Measurements from ENCODE around the gene GALR2.
"Not testable (repeated sequence)": the region's sequence is repeated elsewhere in the genome, so short reads cannot be mapped to it uniquely, and the experiment has no call there.

The GALR2 gene

DNA sequence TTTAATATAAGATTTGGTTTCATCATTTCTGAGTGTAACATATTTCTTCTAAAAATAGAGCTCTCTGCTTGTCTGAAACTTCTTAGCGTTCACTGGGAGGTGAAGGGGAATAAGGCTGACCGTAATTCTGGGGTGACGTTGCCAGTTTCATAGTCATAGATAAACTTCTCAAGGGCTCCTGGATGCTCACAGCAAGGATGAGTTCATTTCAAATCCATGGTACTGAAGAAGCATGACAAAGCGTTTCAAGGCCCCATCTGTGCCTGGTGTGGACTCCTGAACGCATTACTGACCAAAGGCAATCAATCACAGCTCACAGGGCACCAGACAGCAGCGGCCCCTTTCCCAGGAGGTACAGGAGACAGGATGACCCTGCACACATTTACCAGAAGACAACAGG, 35.5 kb upstream of the GALR2 start:
- DNase-seq (ENCODE audit: extremely low read depth, insufficient read length) = no peak
- H3K36me3 ChIP-seq (ENCODE audit: control insufficient read depth, insufficient read depth, low read length) = peaks cover 36% of the 10 kb centered on the region
- no peak overlapping the region for H3K4me3 ChIP-seq (replicated peaks; ENCODE audit: low read depth, low read length)
- TF ChIP-seq, protein P1, sequence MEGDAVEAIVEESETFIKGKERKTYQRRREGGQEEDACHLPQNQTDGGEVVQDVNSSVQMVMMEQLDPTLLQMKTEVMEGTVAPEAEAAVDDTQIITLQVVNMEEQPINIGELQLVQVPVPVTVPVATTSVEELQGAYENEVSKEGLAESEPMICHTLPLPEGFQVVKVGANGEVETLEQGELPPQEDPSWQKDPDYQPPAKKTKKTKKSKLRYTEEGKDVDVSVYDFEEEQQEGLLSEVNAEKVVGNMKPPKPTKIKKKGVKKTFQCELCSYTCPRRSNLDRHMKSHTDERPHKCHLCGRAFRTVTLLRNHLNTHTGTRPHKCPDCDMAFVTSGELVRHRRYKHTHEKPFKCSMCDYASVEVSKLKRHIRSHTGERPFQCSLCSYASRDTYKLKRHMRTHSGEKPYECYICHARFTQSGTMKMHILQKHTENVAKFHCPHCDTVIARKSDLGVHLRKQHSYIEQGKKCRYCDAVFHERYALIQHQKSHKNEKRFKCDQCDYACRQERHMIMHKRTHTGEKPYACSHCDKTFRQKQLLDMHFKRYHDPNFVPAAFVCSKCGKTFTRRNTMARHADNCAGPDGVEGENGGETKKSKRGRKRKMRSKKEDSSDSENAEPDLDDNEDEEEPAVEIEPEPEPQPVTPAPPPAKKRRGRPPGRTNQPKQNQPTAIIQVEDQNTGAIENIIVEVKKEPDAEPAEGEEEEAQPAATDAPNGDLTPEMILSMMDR (IDR thresholded peaks at IDR 0.05; ENCODE audit: insufficient read depth, low read length, poor library complexity, severe bottlenecking) = no peak
- no peaks in the 10 kb centered on the region for H3K27me3 ChIP-seq (replicated peaks; ENCODE audit: control insufficient read depth, insufficient read depth, low read length)

DNA sequence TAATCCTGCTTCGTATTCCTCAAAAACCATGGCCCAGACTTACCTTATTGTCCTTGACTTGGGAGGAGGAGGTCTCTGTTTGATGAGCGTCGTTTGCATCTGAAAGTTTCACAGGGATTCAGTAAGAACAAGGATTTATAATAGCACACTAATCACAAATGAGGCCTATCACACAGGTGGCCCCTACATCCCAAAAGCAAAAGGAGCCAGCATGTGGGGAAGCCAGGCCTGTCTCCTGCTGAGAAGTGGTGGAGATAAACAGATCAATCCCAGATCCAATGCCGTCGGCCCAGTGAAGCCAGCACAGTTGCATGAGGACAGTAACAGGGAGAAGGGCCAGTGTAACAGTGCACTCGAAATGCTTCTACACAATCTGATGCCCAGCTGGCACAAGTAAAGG, 34.2 kb upstream of the GALR2 start:
- Histone ChIP-seq H3K36me3 (ENCODE audit: control insufficient read depth, insufficient read depth, low read length) (peaks cover 41% of the 10 kb centered on the region), H3K27me3 (replicated peaks; ENCODE audit: control insufficient read depth, insufficient read depth, low read length) (no peaks in the 10 kb centered on the region), H3K4me3 (replicated peaks; ENCODE audit: low read depth, low read length) (no peak overlapping the region)
- TF ChIP-seq, protein P1 (IDR thresholded peaks at IDR 0.05; ENCODE audit: insufficient read depth, low read length, poor library complexity, severe bottlenecking) = no peak
- DNase-seq (ENCODE audit: extremely low read depth, insufficient read length) = no peak

DNA sequence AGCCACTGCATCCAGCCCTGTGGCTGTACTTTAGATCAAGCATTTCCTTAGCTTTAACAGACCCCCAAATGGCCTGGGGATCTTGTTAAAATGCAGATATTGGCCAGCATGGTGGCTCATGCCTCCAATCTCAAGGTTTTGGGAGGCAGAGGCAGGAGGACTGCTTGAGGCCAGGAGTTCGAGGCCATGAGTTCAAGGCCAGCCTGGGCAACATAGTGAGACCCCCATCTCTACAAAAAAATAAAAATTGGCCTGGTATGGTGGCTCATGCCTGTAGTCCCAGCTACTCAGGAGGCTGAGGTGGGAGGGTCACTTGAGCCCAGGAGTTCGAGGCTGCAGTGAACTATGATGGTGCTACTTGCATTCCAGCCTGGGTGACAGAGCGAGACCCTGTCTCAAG, 31.7 kb upstream of the GALR2 start:
- H3K36me3 ChIP-seq (ENCODE audit: control insufficient read depth, insufficient read depth, low read length) = peaks cover 50% of the 10 kb centered on the region
- H3K4me3 ChIP-seq (replicated peaks; ENCODE audit: low read depth, low read length); H3K27me3 ChIP-seq (replicated peaks; ENCODE audit: control insufficient read depth, insufficient read depth, low read length); DNase-seq (ENCODE audit: extremely low read depth, insufficient read length): not testable (repeated sequence)

DNA sequence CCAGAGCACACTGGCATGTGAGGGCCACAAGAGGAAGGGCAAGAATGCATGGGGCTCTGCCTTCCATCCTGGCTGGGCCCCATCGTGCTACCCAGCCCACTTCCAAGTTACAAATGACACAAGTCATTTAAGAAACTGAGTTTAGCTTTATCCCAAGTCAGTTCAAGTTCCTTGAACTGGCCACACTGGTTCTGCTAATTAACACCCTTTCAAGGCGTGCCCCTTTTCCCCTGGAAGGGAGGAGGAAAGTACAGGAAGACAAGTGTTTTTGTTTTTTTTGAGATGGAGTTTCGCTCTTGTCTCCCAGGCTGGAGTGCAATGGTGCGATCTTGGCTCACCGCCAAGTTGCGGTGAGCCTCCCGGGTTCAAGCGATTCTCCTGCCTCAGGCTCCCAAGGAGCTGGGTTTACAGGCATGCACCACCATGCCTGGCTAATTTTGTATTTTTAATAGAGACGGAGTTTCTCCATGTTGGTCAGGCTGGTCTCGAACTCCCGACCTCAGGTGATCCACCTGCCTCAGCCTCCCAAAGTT, 30.0 kb upstream of the GALR2 start:
- H3K27me3 ChIP-seq (replicated peaks; ENCODE audit: control insufficient read depth, insufficient read depth, low read length); H3K4me3 ChIP-seq (replicated peaks; ENCODE audit: low read depth, low read length); DNase-seq (ENCODE audit: extremely low read depth, insufficient read length): not testable (repeated sequence)
- H3K36me3 ChIP-seq (ENCODE audit: control insufficient read depth, insufficient read depth, low read length) = peaks cover 54% of the 10 kb centered on the region

DNA sequence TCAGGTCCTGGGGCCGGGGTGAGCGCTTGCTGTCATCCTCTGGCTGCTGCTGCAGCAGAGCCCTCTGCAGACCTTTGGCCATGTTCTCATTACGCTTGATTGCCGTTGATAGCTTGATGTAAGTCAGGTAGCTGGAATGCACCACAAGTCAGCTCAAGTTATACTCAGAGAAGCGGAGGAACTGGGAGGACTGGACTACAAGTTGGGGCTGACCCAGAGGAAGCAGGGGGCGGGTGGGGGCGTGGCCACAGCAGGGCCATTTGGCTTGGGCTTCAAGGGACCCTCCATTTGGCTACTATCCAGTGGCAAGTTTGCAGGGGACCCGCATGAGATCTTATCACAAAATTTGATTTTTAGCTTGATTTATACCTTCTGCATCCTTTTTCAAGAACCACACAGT, 28.5 kb upstream of the GALR2 start:
- Histone ChIP-seq H3K27me3 (replicated peaks; ENCODE audit: control insufficient read depth, insufficient read depth, low read length) (no peaks in the 10 kb centered on the region), H3K36me3 (ENCODE audit: control insufficient read depth, insufficient read depth, low read length) (peaks cover 50% of the 10 kb centered on the region), H3K4me3 (replicated peaks; ENCODE audit: low read depth, low read length) (no peak overlapping the region)
- no peak for DNase-seq (ENCODE audit: extremely low read depth, insufficient read length)
- TF ChIP-seq, protein P1 (IDR thresholded peaks at IDR 0.05; ENCODE audit: insufficient read depth, low read length, poor library complexity, severe bottlenecking) = no peak

DNA sequence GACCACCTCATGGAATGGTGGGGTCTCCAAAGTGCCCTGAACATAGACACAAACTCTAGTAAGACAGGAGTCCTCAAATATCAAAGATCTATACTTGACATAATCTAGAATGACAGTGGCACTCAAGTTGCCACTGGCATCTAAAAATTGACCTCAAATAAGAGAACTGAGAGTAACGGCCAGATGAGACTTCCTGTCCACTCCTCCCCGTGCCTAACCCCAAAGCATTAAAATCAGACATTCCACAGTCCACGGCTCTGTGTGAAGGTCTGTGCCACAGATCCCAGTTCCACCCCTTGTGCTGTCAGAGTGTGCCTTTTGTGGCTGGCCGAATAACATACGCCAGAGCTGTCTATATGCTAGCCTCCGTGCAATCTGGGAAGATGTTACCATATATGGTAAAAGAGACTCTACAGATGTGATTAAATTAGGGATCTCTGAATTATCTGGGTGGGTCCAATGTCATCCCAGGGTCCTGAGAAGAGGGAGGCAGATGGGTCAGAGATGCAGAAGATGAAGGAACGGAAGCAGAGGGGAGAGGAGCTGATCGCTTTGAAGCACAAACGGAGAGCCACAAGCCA, 26.5 kb upstream of the GALR2 start:
- Histone ChIP-seq H3K36me3 (ENCODE audit: control insufficient read depth, insufficient read depth, low read length) (peaks cover 37% of the 10 kb centered on the region), H3K4me3 (replicated peaks; ENCODE audit: low read depth, low read length) (no peak overlapping the region), H3K27me3 (replicated peaks; ENCODE audit: control insufficient read depth, insufficient read depth, low read length) (no peaks in the 10 kb centered on the region)
- TF ChIP-seq, protein P1 (IDR thresholded peaks at IDR 0.05; ENCODE audit: insufficient read depth, low read length, poor library complexity, severe bottlenecking) = no peak
- no peak for DNase-seq (ENCODE audit: extremely low read depth, insufficient read length)

DNA sequence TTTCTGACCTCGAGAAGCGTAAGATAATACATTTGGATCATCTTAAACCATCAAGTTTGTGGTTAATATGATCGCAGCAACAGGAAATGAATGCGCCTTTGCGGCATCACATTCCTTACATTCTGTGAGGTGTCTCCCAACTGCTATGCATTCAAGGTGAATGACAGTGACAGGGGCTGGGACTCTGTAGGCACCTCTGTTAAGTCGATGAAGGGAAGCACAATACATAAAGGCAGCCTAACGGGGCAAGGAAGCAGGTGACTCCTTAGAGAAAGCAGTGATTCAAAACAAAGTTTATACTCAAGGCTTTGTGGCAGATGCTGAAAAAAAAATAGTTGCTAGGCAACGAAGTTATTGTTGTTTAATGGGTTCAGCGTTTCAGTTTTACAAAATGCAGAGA, 25.9 kb upstream of the GALR2 start:
- no peak overlapping the region for H3K4me3 ChIP-seq (replicated peaks; ENCODE audit: low read depth, low read length)
- H3K27me3 ChIP-seq (replicated peaks; ENCODE audit: control insufficient read depth, insufficient read depth, low read length) = no peaks in the 10 kb centered on the region
- no peak for DNase-seq (ENCODE audit: extremely low read depth, insufficient read length)
- TF ChIP-seq, protein P1 (IDR thresholded peaks at IDR 0.05; ENCODE audit: insufficient read depth, low read length, poor library complexity, severe bottlenecking) = no peak
- H3K36me3 ChIP-seq (ENCODE audit: control insufficient read depth, insufficient read depth, low read length) = peaks cover 33% of the 10 kb centered on the region
